OCI-LY7 (cell line): Measurements from ENCODE around the gene PRAMEF5.
"Not testable (repeated sequence)": the region's sequence is repeated elsewhere in the genome, so short reads cannot be mapped to it uniquely, and the experiment has no call there.

Source experiments
- CTCF ChIP-seq: fragments of 200-600 bp; sonication (generic); conservative IDR thresholded peaks from 2 replicates; pipeline ENCODE4 v1.5.1; 2014; ENCODE audit warnings: mild to moderate bottlenecking, antibody characterized with exemption, low read length, moderate library complexity, mixed read lengths
- EZH2phosphoT487 ChIP-seq: fragments of 200-600 bp; sonication (generic); IDR thresholded peaks from 2 replicates; pipeline ENCODE4 v1.6.1; 2018; ENCODE audit warnings: low read depth, borderline replicate concordance, mild to moderate bottlenecking, mixed run types, antibody characterized with exemption, low read length, moderate library complexity, mixed read lengths

GRCh38 chr1:13279617-13280016 lies 25.6 kb downstream of the PRAMEF5 start:
- TF ChIP-seq CTCF, EZH2phosphoT487: not testable (repeated sequence)
